NCI-H524 treated with DMSO at 0.1 percent for 48 hours (cell line): ENCODE measurements around the gene RFPL3.
"Not testable (repeated sequence)": the region's sequence is repeated elsewhere in the genome, so short reads cannot be mapped to it uniquely, and the experiment has no call there.

Experiments
- DNase-seq: peaks from one replicate; lab custom pipeline; 2025; lab: John Stamatoyannopoulos, UW

RFPL3 gene

DNA sequence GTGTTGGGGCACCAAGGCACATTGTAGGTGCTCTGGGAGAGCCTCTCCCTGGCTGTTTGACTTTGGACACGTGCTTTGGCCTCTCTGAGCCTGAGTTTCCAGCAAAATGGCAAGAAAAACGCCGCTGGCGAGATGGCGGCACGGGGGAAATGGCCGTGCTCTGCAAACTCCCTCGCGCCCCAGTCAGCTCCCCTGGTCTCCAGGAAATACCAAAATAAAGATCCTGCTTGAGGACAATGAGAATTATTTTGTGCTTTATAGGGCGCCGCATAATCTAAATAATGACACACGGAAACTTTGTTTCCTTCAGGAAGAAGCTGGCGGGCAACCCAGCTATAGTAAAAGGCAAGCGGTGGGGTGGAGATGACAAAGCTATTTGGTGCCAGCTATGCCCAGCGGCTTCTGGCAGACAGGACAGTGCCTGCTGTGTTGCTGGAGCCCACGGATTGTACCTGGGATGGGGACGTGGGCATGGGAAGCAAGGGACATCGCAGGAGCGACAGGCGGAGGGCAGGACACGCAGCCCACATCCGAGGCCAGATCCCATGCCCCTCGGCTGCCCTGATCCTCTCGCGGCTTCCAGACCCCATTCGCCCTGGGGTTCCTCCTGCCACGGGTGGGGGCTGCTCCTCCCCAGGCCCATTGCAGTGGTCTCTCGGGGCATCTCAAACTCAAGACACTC lies 26.3 kb upstream of the RFPL3 start:
- no peak for DNase-seq

DNA sequence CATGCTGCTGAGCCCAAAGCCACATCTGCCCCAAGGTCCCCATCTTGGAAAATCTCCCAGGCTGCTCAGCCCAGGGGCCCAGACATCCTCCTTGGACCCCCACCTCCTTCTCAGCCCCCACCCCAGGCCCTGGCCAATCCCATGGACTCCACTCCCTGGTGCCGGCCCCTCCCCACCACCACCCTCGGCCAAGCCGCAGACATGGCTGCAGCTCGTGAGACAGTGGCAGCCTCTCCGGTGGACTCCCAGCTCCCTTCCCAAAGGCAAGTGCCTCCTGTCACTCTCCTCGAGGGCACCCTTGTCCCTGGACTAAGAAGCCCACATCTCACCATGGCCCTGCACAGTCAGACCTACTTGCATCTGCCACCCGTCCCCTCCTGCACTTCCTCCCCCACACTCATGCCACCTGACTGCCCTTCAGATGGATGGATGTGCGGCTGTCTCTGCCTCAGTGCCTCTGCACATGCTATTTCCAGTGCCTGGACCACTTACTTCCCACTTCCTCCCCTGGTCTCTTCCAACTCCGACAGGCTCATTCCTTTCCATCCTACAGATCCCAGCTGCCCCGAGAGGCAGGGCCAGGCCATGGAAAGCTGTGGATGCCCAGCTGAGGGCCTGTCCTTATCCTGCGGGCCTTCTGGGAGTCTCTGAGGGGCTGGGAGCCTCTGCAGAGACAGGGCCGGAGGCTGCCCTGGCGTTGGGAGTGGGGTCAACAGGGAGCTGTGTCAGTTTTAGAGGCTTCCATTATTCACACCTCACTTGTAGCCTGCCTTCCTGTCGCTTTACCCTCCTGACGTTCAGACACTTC lies 25.5 kb upstream of the RFPL3 start:
- DNase-seq: no peak

DNA sequence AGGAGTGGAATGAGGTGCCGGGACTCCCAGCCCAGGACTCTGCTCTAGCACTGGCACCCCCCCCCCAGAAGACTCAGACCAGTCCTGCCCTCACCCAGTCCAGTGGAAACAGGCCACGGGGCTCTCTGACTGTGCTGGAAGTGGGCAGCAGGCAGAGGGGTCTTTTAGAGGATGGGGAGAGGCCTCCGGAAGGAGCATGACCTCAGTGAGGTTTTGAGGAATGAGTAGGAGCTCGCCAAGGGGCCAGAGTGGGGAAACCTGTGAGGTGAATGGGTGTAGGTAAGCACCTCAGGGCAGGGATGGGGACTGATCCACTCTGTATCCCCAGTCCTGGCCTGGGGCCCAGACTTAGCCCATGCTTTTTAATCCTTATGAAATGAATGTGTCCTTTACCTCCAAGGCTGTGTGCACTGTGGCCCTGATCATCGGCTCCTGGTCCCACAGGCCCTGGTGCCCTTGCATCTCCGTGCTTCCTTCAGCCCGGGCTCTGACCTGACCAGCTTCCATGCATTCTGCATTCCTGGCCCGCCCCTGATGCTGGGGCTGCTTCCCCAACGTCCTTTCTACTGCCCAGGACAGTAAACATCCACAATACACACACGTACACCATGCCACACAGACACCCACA lies 24.4 kb upstream of the RFPL3 start:
- DNase-seq: no peak

DNA sequence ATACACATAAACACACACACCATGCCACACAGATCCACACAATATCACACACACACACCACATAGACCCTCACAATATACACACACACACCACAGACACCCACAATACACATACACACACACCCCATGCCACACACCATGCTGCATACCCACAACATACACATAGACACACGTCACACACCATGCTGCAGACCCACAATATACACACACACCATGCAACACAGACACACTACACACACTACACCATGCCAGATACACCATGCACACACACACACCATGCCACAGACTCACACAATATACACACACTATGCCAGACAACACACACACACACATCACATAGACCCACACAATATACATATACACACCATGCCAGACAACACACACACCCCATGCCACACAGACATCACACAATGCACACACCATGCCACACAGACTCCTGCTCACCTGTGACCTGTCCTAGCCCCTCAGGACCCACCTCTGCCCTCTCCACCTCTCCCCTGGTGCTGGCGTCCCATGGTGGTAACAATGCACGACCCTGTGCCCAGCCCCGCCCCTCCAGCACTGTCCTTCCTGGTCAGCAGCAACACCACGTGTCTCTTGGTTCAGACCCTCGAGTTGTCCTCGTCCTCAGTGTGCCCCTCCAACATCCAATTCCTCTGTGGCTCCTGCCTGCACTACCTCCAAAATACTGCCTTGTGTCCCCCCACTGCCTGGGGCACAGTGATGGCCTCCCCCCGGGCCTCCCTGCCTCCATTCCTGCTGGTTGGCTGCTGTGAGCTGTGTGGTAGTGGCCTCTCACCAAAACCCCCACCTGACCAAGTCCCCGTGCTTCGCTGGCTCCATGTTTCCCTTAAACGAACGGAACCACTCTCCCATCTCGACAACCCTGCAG lies 23.7 kb upstream of the RFPL3 start:
- no peak for DNase-seq

DNA sequence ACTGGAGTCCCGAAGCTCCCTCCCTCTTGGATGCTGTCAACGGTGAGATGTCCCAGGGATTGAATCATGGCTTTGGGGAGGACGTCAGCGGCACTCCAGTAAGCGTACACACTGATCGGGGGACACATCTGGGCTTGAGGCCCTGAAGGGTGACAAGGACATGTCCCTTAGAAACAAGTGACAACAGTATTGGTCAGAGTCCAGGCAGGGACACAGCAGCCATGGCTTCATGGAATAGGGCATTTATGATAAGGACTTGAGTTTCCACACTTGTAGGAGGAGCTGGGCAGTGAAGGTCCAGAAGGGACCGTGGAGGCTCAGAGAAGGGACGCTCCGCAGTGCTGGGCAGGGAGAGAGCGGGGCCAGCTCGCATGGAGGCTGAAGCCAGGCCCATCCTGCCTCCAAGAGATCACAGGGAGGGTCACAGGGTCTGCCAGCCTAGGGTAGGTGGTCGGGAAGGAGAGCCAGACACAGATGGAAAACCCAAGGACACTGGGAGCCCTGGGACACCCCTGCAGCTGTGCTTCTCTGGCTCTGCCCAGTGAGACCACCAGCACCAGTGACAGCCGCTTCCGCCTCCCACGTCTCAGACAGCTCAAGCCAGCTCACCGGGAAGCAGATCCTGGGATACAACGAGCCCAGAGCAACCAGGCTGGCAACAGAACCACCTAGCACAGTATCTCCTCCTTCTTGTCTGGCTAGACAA lies 22.9 kb upstream of the RFPL3 start:
- DNase-seq: no peak

DNA sequence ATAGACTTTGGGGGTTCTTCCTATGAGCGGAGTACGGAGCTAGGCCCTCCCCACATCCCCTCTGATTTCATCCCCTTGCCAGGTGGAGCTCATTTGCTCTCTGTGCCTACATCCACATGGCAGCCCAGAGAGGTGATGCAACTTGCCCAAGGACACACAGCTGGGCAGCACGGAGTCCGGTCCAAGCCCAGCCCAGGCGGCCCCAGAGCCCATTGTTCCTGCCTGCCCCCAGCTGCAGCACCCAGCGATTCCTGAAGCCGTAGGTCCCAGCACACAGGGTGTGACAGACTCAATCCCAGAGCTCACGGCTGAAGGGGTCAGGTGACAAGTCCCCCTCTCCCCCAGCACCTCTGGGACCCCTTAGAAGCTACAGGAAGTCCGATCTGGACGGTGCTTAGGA lies 22.2 kb upstream of the RFPL3 start:
- DNase-seq: no peak

DNA sequence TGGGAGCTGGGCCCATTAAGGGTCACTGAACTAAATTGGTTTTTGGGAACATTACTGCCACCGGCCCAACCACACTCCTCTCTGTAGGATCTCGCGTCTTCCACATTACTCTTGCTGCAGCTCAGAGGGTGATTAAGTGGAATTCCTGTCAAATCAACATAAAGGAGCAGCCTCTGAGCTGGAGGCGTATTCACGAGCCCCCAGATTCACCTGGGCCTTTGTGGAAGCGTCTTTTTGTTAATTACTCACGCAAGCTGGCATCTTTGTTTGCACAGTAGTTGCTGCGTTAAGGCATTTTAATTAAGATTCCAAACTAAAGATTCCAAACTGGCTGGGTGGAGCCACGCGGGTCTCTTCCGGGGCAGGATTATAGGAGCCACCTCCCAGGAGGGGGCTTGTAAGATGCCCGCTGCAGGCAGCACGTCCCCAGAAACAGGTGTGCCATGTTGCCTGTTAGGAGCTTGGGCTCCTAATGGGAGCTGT lies 21.5 kb upstream of the RFPL3 start:
- DNase-seq: no peak

DNA sequence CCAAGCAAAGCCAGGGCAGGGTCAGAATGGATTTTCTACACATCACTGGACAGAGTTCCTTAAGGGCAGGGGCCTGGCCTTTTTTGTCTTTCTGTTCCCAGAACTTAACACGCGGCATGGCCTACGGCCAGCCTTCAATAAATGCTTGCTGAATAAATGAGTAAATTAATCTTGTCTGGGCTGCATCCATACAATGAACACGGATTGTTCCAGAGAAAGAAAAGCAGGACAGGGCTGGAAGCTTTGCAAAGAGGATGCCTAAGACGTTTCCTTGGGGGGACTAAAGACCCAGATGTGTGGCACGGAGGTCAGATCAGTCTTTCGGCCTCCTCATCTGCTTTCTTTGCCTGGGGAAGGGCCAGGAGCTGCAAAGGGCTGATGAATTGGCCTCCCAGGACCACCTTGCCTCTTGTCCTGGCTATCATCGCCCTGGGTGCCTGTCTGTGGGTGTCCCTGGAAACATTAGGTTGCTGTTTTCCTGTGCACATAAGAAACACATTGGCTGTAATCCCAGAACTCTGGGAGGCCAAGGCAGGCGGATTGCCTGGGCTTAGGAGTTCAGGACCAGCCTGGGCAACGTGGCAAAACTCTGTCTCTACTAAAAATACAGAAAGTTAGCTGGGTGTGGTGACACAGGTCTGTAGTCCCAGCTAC lies 20.8 kb upstream of the RFPL3 start:
- no peak for DNase-seq

DNA sequence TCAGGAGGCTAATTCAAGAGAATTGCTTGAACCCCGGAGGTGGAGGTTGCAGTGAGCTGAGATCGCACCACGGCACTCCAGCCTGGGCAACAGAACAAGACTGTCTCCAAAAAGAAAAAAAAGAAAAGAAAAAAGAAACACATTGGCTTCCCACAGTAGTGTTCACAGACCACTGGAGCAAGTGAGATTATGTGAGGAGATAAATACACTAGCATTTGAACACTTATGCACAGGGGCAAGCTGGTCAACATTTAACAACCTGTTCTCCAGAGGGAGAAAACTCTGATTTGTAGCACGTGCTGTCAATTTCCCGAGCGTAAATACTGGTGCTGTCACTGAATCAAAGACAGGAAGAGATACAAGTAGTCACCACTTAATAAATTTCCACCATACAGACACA lies 20.2 kb upstream of the RFPL3 start:
- not testable (repeated sequence) for DNase-seq

DNA sequence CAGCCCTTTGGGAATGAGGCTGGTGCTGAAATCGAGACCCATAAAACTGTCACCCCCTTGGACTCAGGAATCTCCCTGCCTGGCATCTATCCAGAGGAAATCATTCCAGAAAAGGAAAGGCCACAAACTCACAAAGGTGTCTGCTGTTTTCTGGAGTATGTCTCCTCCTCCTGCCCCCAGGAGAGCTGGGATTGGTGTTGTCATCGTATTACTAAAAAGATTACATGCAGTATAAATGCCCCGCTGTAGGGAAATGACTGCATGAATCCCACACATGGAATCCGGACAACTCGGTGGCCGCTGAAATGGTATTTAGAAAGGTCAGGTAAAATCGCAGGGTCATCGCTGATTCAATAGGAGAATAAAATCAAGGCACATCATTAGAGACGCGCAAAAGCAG lies 18.9 kb upstream of the RFPL3 start:
- no peak for DNase-seq

DNA sequence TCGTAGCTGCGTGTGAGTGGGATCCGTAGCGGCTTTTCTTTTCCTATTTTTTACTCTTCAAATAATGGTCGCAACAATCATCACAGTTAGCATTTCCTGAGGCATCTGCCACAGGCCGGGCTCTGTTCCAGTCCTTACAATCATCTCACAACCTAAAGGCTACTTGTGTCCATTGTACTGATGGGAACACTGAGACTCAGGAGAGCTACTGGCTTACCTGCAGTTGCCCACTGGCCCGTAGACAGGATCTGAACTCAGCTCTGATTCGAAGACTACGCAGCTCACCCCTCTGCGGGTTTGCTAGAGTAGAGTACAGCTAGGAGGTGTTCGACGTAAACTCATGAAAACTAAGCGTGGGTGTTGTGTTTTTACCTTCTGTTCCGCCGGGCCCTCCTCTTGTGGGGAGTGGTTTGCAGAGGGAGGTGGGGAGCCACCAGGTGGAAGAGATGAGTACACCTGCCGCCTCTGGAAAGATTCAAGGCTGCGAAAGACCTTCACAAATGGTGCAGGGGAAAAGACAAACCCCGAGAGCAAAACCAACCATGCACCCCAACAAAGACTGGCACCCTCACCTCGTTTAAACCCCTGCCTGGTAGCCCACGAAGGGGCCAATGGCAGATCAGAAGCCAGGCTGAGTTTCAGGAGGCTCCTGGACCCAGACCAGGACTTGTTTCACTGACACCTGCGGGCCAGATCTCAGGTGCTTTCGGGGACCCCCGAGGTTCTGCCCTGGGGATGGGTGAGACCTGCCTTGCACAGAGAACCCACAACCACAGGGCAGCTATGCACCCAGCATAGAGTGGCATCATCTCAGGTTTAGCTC lies 18.3 kb upstream of the RFPL3 start:
- no peak for DNase-seq

DNA sequence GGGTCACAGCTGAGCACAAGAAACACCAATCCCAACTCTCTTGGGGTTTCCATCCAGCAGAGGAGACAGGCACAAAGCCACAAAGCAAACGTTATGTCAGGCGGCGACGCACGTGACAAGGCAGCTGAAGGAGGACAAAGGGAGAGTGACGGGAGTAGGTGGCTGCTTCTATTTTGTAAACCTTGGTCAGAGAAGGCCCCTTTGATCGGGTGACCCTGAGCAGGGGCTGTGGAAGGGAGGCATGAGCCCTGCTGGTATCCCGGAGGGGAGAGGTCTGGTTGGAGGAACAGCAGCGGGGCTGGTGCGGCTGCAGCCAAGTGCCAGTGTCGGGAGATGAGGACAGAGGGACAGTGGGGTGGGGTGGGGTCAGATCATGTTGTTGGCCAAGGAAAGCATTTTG lies 17.3 kb upstream of the RFPL3 start:
- DNase-seq: no peak

DNA sequence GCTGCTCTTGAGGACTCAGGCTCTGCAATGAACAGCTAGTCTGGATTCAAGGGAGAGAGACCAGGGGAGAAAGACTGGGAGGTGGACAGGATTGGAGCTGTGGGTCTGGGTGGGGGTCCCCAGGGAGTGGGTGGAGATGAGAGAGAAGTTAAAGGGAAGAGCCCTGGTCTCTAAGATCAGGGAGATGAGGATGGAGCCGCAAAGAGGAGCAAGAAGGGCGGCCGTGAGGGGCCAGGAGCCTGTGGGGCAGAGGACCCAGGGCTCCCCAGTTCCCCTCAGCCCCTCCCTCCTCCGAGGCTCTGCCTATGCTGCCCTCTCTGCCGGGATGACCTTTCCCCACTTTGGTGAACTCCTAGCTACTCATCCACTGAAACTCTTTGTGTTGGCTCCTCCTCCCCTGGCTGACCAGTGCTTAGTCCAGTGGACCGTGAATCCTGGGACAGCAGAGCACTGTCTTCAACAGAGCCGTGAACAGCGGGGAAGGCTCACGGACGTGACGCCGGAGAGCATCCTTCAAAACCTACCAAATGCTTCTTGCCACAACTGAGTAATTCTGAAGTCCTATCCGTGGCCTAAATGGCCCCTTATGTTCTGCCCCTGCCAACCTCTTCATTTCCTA lies 16.4 kb upstream of the RFPL3 start:
- DNase-seq: no peak

DNA sequence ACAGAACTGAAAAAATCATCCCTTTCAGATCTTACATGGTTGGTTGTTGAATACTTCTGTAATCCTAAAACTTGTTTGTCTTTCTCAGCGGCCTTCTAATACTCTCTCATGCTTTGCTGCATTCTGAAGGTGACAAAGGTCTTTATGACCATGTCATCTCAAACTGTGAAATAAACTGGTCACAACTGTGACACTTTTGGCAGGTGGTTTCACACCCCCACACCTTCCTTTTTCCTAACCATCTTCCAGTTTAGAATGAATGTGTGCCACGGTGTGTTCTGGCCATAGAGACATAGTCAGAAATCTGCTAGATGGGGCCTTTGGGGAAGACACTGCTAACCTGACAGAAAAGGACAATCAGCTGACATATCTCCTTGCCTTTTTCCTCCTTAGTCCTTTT lies 14.7 kb upstream of the RFPL3 start:
- no peak for DNase-seq

DNA sequence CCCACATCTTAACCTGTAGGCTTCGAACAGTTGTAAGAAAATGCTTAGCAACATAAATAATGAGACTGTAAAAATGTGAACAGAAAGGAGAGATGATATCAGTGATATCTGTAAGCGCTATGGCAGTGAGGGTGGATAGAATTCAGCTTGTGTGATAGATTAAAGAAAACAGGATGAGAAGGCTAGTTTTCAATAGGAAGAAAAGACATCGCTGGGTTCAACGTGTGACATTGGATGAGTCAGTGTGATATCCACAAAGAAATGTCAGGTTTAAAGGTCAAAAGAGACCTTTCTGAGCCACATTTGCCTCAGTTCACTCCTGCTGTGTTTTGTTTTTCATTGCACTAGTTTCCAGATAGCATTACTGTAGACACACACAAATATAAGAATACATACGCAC lies 13.7 kb upstream of the RFPL3 start:
- no peak for DNase-seq

DNA sequence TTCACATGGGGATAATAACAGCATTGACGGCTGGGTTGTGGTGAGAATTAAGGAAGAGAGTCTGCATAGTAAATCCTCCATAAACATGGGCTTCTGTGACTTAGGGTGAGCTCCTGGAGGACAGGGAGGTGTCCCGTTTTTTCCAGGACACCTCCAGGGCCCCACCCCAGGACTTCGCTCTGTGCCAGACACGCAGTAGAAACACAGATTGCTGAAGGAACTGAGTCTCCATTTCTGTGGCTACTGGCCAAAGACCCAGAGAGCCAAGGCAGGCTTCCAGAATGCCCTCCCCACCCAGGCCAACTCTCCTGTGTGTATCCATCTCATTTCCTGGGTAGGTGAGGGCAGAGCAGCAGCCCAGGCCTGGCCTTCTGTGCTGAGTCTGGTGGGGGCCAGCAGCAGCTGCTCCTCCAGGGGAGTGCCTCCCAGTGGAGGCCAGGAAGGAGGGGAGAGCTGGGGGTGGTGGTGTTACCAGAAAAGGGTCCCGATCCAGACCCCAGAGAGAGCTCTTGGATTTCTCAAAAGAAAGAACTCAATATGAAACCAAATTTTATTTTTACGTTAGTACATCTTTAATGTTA lies 9.5 kb upstream of the RFPL3 start:
- DNase-seq: no peak

DNA sequence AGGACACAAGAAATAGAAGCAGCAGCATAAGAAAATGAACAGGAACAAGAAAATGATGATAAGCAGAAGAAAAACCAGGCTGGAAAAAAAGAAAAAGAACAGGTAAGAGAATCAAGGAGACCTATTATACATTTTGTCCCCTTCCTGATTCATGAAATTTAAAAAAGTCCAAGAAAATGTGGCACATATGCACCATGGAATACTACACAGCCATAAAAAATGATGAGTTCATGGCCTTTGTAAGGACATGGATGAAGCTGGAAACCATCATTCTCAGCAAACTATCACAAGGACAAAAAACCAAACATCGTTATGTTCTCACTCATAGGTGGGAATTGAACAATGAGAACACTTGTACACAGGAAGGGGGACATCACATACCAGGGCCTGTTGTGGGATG lies 5.8 kb upstream of the RFPL3 start:
- DNase-seq: not testable (repeated sequence)

DNA sequence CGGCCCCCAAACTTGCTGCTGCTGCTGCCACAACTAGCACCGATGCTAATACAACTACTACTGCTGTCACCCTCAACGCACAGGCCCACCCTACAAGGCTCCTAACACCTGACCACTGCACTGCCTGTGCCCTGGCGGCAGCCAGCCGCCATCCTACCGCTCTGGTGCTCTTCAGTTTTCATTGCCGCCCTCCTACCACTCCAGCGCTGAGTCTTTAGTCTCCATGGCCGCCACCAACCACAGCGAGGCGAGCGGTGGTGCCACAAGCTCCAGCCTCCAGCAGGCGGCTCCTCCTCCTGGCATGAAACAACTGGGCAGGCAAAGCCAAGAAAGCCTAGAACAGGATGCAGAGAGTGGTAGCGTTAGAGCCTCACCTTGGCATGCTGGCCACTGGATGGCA lies 5.0 kb upstream of the RFPL3 start:
- no peak for DNase-seq

DNA sequence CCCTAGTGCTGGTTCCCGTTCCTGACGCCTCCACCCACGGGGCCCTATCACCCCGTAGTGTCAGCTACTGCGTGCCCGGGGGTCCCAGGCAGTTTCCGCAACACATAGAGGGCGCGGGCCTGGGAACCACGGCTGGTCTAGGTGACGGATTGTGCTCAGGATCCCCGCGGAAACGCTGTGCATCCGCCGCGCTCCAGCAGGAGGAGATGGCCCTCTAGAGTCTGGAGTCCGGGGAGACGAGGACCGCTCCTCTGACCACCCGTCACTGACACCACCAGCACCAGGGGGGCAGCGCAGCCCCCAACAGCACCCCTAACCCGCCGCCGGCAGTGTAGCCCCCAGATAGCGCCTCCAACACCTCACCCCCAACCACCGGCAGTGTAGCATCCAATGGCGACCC lies 4.4 kb upstream of the RFPL3 start:
- no peak for DNase-seq
